IMR-90 (cell line): ENCODE data around the gene ATP10A.

Source experiments
- CTCF ChIP-seq: conservative IDR thresholded peaks from 2 replicates; pipeline ENCODE4 v1.5.1; 2012; ENCODE audit warnings: mild to moderate bottlenecking, low read depth, low read length, improper control_type of control experiment
- NFE2L2 ChIP-seq: fragments of 150-350 bp; IDR thresholded peaks from 2 replicates; pipeline ENCODE4 v1.6.1; 2016; ENCODE audit warnings: low read depth, mild to moderate bottlenecking, low read length
- POLR2A ChIP-seq: IDR thresholded peaks from 2 replicates; pipeline ENCODE4 v1.6.1; 2012; ENCODE audit warnings: mild to moderate bottlenecking, low read depth, low read length
- SMC3 ChIP-seq: fragments of 150-350 bp; IDR thresholded peaks from 2 replicates; pipeline ENCODE4 v1.6.1; 2016; ENCODE audit warnings: low read depth, mild to moderate bottlenecking, antibody characterized with exemption, low read length, moderate library complexity
- USF2 ChIP-seq: fragments of 150-350 bp; IDR thresholded peaks from 2 replicates; pipeline ENCODE4 v1.6.1; 2017; ENCODE audit warnings: mild to moderate bottlenecking, antibody characterized with exemption, low read length, low read depth

- TF ChIP-seq USF2: no peak
- TF ChIP-seq NFE2L2: no peak
- no peak for TF ChIP-seq CTCF
- no peak for TF ChIP-seq POLR2A
- no peak for TF ChIP-seq SMC3
Measured at GRCh38 chr15:25792128-25792527, 71.0 kb downstream of the ATP10A start.
